ENCODE measurements around the gene FAM210A.

The FAM210A gene

GRCh38 chr18:13625843-13626543 is 100.4 kb downstream of the FAM210A start:
- H3K27ac ChIP-seq (replicated peaks): no peak overlapping the region
- no peak for DNase-seq (ENCODE audit: low read depth in 1 of 2, low spot score in 1 of 2)

DNA sequence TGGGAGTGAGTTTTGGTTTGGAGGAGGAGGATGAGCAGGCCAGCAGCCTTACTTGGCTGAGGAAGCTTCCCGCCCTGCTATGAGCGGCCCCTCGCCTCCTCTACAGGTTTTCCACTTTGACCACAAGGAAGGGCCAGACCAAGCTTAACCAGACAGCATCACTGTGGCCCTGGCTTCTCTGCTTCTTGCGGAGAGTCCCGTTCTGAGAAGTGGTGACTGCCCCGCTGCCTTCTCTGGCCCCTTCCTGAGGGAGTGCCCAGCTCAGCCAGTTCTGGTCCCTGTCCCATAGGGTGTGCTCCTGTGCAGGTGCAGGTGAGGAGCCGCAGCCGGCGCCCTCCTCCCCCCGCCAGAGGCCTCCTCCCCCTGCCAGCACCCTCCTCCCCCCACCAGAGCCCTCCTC is 101.0 kb downstream of the FAM210A start:
- no peak for TF ChIP-seq POLR2AphosphoS5 (IDR thresholded peaks at IDR 0.05; ENCODE audit: low read depth)
- no peak overlapping the region for H3K27ac ChIP-seq (replicated peaks)
- H3K4me3 ChIP-seq (replicated peaks; ENCODE audit: insufficient read depth, low read length): no peak overlapping the region
- H3K27me3 ChIP-seq (ENCODE audit: insufficient read depth, poor library complexity, severe bottlenecking): no peaks in the 10 kb centered on the region
- no peak for DNase-seq (ENCODE audit: low read depth in 1 of 2, low spot score in 1 of 2)

More at GRCh38 chr18:13625843-13626543, 100.4 kb downstream of the FAM210A start:
- TF ChIP-seq GABPA (IDR thresholded peaks at IDR 0.05; ENCODE audit: low read depth) (no peak), SPI1 (IDR thresholded peaks at IDR 0.05; ENCODE audit: borderline replicate concordance, low read depth) (no peak), POLR2AphosphoS5 (IDR thresholded peaks at IDR 0.05; ENCODE audit: low read depth) (no peak)
- no peaks in the 10 kb centered on the region for H3K27me3 ChIP-seq (ENCODE audit: insufficient read depth, poor library complexity, severe bottlenecking)
- H3K4me3 ChIP-seq (replicated peaks; ENCODE audit: insufficient read depth, low read length): no peak overlapping the region

- no peak for TF ChIP-seq POLR2AphosphoS5 (IDR thresholded peaks at IDR 0.05; ENCODE audit: low read depth)
- no peak for TF ChIP-seq CTCF (IDR thresholded peaks at IDR 0.05; ENCODE audit: insufficient read depth, low read length)
- no peaks in the 10 kb centered on the region for H3K27me3 ChIP-seq (ENCODE audit: insufficient read depth, poor library complexity, severe bottlenecking)
- H3K27ac ChIP-seq (replicated peaks): no peak overlapping the region
- DNase-seq (ENCODE audit: low read depth in 1 of 2, low spot score in 1 of 2): no peak
- no peak overlapping the region for H3K4me3 ChIP-seq (replicated peaks; ENCODE audit: insufficient read depth, low read length)
Observed at GRCh38 chr18:13624563-13625237, 101.7 kb downstream of the FAM210A start.

DNA sequence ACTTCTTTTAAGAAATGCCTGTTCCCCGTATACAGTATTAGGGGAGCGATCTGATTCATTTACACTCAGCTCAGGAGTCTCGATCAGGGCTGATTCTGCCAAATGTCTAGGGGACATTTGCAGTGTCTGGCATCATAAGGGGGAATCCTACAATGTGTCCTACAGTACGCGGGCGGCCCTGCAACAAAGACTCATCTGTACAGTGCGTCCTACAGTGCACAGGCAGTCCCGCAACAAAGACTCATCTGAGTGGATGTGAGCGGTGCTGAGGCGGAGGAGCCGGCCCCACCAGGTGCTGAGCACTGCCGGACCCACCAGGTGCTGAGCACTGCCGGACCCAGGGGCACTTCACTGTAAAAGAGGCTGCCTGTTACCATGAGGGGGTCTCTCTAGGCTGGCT is 102.5 kb downstream of the FAM210A start:
- no peak overlapping the region for H3K27ac ChIP-seq (replicated peaks)
- no peak for DNase-seq (ENCODE audit: low read depth in 1 of 2, low spot score in 1 of 2)
- no peaks in the 10 kb centered on the region for H3K27me3 ChIP-seq (ENCODE audit: insufficient read depth, poor library complexity, severe bottlenecking)
- H3K4me3 ChIP-seq (replicated peaks; ENCODE audit: insufficient read depth, low read length): no peak overlapping the region
- TF ChIP-seq POLR2AphosphoS5 (IDR thresholded peaks at IDR 0.05; ENCODE audit: low read depth): no peak
- TF ChIP-seq, protein P1, sequence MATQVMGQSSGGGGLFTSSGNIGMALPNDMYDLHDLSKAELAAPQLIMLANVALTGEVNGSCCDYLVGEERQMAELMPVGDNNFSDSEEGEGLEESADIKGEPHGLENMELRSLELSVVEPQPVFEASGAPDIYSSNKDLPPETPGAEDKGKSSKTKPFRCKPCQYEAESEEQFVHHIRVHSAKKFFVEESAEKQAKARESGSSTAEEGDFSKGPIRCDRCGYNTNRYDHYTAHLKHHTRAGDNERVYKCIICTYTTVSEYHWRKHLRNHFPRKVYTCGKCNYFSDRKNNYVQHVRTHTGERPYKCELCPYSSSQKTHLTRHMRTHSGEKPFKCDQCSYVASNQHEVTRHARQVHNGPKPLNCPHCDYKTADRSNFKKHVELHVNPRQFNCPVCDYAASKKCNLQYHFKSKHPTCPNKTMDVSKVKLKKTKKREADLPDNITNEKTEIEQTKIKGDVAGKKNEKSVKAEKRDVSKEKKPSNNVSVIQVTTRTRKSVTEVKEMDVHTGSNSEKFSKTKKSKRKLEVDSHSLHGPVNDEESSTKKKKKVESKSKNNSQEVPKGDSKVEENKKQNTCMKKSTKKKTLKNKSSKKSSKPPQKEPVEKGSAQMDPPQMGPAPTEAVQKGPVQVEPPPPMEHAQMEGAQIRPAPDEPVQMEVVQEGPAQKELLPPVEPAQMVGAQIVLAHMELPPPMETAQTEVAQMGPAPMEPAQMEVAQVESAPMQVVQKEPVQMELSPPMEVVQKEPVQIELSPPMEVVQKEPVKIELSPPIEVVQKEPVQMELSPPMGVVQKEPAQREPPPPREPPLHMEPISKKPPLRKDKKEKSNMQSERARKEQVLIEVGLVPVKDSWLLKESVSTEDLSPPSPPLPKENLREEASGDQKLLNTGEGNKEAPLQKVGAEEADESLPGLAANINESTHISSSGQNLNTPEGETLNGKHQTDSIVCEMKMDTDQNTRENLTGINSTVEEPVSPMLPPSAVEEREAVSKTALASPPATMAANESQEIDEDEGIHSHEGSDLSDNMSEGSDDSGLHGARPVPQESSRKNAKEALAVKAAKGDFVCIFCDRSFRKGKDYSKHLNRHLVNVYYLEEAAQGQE (IDR thresholded peaks at IDR 0.05; ENCODE audit: insufficient replicate concordance, low read depth): no peak
- no peak for TF ChIP-seq GABPA (IDR thresholded peaks at IDR 0.05; ENCODE audit: low read depth)
- TF ChIP-seq SPI1 (IDR thresholded peaks at IDR 0.05; ENCODE audit: borderline replicate concordance, low read depth): no peak
- no peak for TF ChIP-seq CTCF (IDR thresholded peaks at IDR 0.05; ENCODE audit: insufficient read depth, low read length)

DNA sequence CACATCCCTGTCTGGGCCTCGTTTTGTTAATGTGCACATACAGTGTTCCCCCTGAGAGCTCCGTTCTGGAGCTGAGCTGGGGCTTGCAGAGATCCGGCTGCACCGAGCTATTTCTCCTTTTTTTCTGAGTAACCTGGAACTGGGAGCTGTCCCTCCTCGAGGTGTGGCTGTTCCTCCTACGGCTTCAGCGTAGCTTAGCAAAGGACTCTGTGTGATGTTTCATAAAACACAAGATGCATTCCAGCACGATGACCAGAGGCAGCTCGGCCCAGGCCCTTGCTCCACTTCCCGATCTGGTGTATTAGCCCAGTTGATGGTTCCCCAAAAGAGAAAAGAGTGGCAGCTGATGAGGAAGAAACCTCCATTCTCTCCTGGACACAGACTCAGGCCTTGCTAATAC is 103.0 kb downstream of the FAM210A start:
- H3K4me3 ChIP-seq (replicated peaks; ENCODE audit: insufficient read depth, low read length): no peak overlapping the region
- no peak overlapping the region for H3K27ac ChIP-seq (replicated peaks)
- TF ChIP-seq POLR2AphosphoS5 (IDR thresholded peaks at IDR 0.05; ENCODE audit: low read depth) (no peak), GABPA (IDR thresholded peaks at IDR 0.05; ENCODE audit: low read depth) (no peak), SPI1 (IDR thresholded peaks at IDR 0.05; ENCODE audit: borderline replicate concordance, low read depth) (no peak), CTCF (IDR thresholded peaks at IDR 0.05; ENCODE audit: insufficient read depth, low read length) (no peak)
- TF ChIP-seq, protein P1 (IDR thresholded peaks at IDR 0.05; ENCODE audit: insufficient replicate concordance, low read depth): no peak
- H3K27me3 ChIP-seq (ENCODE audit: insufficient read depth, poor library complexity, severe bottlenecking): no peaks in the 10 kb centered on the region
- peak in 1 of 2 experiments; percentile 44 for DNase-seq (ENCODE audit: low read depth in 1 of 2, low spot score in 1 of 2)

Measured in HL-60 (cell line).